Lower leg skin (tissue), 3 donors: Measurements from ENCODE around the gene ENDOV.

ENCODE experiments used
- POLR2A ChIP-seq, 2 donors: fragments of 450-650 bp; IDR thresholded peaks; one replicate each; pipeline ENCODE4 v1.6.1; 2016 to 2017; ENCODE audit warnings: antibody characterized with exemption in 2 of 2, mild to moderate bottlenecking in 1 of 2, moderate library complexity in 1 of 2
- TF ChIP-seq, protein P1 (sequence below), 3 donors: fragments of 450-650 bp; IDR thresholded peaks; one replicate each; pipeline ENCODE4 v1.5.1; 2016; ENCODE audit warnings: antibody characterized with exemption in 3 of 3, mild to moderate bottlenecking in 3 of 3, moderate library complexity in 2 of 3

DNA sequence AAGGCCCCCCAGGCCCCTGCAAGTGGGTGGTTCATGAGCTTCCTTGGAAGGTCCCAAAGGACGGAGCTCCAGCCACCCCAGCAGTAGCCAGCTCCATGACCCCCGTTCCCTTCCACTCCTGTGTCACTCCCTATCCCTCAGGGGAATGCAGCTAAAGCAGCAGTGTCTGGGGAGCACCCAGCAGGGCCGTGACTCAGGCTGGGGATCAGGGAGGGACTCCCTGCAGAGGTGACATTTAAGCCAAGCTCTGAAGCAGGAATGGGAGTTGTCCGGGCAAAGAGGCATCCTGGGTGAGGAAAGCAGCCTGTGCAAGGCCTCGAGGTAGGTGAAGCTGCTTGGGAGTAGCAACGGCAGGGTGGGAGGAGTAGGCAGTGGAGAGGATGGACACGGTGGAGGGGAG, 72.5 kb downstream of the ENDOV start:
- TF ChIP-seq, protein P1, sequence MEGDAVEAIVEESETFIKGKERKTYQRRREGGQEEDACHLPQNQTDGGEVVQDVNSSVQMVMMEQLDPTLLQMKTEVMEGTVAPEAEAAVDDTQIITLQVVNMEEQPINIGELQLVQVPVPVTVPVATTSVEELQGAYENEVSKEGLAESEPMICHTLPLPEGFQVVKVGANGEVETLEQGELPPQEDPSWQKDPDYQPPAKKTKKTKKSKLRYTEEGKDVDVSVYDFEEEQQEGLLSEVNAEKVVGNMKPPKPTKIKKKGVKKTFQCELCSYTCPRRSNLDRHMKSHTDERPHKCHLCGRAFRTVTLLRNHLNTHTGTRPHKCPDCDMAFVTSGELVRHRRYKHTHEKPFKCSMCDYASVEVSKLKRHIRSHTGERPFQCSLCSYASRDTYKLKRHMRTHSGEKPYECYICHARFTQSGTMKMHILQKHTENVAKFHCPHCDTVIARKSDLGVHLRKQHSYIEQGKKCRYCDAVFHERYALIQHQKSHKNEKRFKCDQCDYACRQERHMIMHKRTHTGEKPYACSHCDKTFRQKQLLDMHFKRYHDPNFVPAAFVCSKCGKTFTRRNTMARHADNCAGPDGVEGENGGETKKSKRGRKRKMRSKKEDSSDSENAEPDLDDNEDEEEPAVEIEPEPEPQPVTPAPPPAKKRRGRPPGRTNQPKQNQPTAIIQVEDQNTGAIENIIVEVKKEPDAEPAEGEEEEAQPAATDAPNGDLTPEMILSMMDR (IDR thresholded peaks at IDR 0.05), result no peak
- no peak for TF ChIP-seq POLR2A (IDR thresholded peaks at IDR 0.05)
